ENCODE results near the gene CLDN14. TPM values are rescaled to one million over a fixed set of nuclear protein-coding genes. Genes with fewer than 3 reads are reported as not detected.

Gene CLDN14
- polyA plus RNA-seq, 3 donors = not detected

DNA sequence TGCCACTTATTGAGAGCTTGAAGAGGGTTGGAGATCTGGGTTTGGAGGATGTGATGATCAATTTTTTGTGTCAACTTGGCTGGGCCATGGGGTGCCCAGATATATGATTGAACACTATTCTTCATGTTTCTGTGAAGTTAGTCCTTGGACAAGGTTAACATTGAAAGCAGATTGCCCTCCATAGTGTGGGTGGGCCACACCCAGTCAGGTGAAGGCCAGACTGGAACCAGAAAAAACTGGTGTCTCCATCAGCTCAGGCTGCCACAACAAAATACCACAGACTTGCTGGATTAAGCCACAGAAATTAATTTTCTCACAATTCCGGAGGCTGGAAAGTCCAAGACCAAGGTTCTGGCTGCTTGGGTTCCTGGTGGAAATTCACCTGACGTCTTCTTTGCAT lies 7.5 kb downstream of the CLDN14 start:
- WGBS (ENCODE audit: insufficient coverage) = 96% methylated on average over 2 of the region's 2 CpGs
- no peak overlapping the region for H3K4me3 ChIP-seq (replicated peaks in 1 of 3; ENCODE audit: low read depth in 2 of 3, low read length in 3 of 3)

DNA sequence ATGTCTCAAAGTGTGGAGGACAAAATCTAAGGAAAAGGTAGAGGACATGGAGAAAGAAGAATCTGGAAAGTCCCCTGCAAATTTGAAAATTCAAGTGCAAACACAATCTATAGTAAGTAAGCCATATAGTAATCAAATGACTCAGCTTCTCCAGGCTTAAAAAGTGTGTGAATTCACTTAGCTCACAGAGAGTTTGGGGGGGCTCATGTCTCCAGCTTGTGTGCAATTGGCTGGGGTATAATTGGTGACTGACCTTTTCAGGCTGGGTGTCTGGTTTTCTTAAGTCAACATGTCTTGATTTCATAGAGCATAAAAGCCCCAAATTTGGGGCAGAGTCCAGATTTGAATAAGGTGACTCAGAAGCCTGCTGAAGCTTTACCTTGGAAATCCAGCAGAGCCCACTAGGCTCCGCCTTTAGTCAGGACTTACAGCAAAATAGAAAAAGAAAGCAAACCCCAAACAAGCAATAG lies 8.6 kb downstream of the CLDN14 start:
- H3K36me3 Mint-ChIP-seq = no peaks in the 10 kb centered on the region
- H2AFZ ChIP-seq (ENCODE audit: insufficient read depth, low read depth, low read length, poor library complexity, severe bottlenecking) = no peak overlapping the region

More for the DNA sequence above, 7.5 kb downstream of the CLDN14 start:
- no peak overlapping the region for H2AFZ ChIP-seq (ENCODE audit: insufficient read depth, low read depth, low read length, poor library complexity, severe bottlenecking)
- no peaks in the 10 kb centered on the region for H3K9me3 ChIP-seq (replicated peaks in 1 of 2; ENCODE audit: control insufficient read depth in 1 of 2, insufficient read depth in 1 of 2, low read length in 2 of 2)
- H3K79me2 ChIP-seq (ENCODE audit: insufficient read depth, low read length) = no peaks in the 10 kb centered on the region
- no peak for DNase-seq
- Mint-ChIP-seq H3K4me3 (no peak overlapping the region), H3K4me1 (no peaks in the 10 kb centered on the region), H3K27me3 (ENCODE audit: low read depth in 3 of 3) (peaks cover 2 to 9% (median 8%) of the 10 kb centered on the region in 3 donors), H3K9me3 (peaks cover 0 to 3% (median 0%) of the 10 kb centered on the region in 7 donors), H3K27ac (no peak overlapping the region), H3K36me3 (no peaks in the 10 kb centered on the region)
- no peak overlapping the region for H3K9ac ChIP-seq (ENCODE audit: insufficient read depth, low read length, poor library complexity, severe bottlenecking)
- no peaks in the 10 kb centered on the region for H3K27me3 ChIP-seq (ENCODE audit: control insufficient read depth in 2 of 2, insufficient read depth in 2 of 2, low read length in 2 of 2)
- TF ChIP-seq, protein P1, sequence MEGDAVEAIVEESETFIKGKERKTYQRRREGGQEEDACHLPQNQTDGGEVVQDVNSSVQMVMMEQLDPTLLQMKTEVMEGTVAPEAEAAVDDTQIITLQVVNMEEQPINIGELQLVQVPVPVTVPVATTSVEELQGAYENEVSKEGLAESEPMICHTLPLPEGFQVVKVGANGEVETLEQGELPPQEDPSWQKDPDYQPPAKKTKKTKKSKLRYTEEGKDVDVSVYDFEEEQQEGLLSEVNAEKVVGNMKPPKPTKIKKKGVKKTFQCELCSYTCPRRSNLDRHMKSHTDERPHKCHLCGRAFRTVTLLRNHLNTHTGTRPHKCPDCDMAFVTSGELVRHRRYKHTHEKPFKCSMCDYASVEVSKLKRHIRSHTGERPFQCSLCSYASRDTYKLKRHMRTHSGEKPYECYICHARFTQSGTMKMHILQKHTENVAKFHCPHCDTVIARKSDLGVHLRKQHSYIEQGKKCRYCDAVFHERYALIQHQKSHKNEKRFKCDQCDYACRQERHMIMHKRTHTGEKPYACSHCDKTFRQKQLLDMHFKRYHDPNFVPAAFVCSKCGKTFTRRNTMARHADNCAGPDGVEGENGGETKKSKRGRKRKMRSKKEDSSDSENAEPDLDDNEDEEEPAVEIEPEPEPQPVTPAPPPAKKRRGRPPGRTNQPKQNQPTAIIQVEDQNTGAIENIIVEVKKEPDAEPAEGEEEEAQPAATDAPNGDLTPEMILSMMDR (IDR thresholded peaks at IDR 0.05) = no peak
- H3K4me1 ChIP-seq (ENCODE audit: control insufficient read depth in 1 of 2, insufficient read depth in 2 of 2, low read length in 2 of 2) = no peaks in the 10 kb centered on the region
- no peaks in the 10 kb centered on the region for H4K20me1 ChIP-seq (ENCODE audit: insufficient read depth, low read length)
- H3K4me2 ChIP-seq (replicated peaks; ENCODE audit: extremely low read depth, low read length, poor library complexity, severe bottlenecking) = no peak overlapping the region
- no peak overlapping the region for H3K27ac ChIP-seq (ENCODE audit: low read depth in 1 of 2, low read length in 2 of 2)
- no peaks in the 10 kb centered on the region for H3K36me3 ChIP-seq (replicated peaks in 1 of 2; ENCODE audit: control insufficient read depth in 1 of 2, insufficient read depth in 2 of 2, low read length in 2 of 2)
- intact Hi-C loops (cut with micrococcal nuclease) = no loop called here

More for the DNA sequence above, 8.6 kb downstream of the CLDN14 start:
- no peak for DNase-seq
- Mint-ChIP-seq H3K4me1 (no peaks in the 10 kb centered on the region), H3K27ac (no peak overlapping the region), H3K4me3 (peak overlapping the region in 1 of 2 donors; percentile 43), H3K9me3 (peaks cover 0 to 3% (median 0%) of the 10 kb centered on the region in 7 donors), H3K27me3 (ENCODE audit: low read depth in 3 of 3) (peaks cover 2 to 10% (median 8%) of the 10 kb centered on the region in 3 donors)
- Histone ChIP-seq H3K4me2 (replicated peaks; ENCODE audit: extremely low read depth, low read length, poor library complexity, severe bottlenecking) (no peak overlapping the region), H3K4me3 (replicated peaks in 1 of 3; ENCODE audit: low read depth in 2 of 3, low read length in 3 of 3) (no peak overlapping the region), H3K9ac (ENCODE audit: insufficient read depth, low read length, poor library complexity, severe bottlenecking) (no peak overlapping the region), H4K20me1 (ENCODE audit: insufficient read depth, low read length) (no peaks in the 10 kb centered on the region), H3K4me1 (ENCODE audit: control insufficient read depth in 1 of 2, insufficient read depth in 2 of 2, low read length in 2 of 2) (no peaks in the 10 kb centered on the region), H3K27me3 (ENCODE audit: control insufficient read depth in 2 of 2, insufficient read depth in 2 of 2, low read length in 2 of 2) (no peaks in the 10 kb centered on the region), H3K36me3 (replicated peaks in 1 of 2; ENCODE audit: control insufficient read depth in 1 of 2, insufficient read depth in 2 of 2, low read length in 2 of 2) (no peaks in the 10 kb centered on the region), H3K9me3 (replicated peaks in 1 of 2; ENCODE audit: control insufficient read depth in 1 of 2, insufficient read depth in 1 of 2, low read length in 2 of 2) (no peaks in the 10 kb centered on the region), H3K27ac (ENCODE audit: low read depth in 1 of 2, low read length in 2 of 2) (no peak overlapping the region), H3K79me2 (ENCODE audit: insufficient read depth, low read length) (no peaks in the 10 kb centered on the region)
- intact Hi-C loops (cut with micrococcal nuclease) = no loop called here
- 86% methylated on average over 1 of the region's 1 CpG for WGBS (ENCODE audit: insufficient coverage)
- TF ChIP-seq, protein P1 (IDR thresholded peaks at IDR 0.05) = no peak
